HCT116 (cell line): Measurements from ENCODE around the gene DPEP3. TPM values are rescaled to one million over a fixed set of nuclear protein-coding genes. Genes with fewer than 3 reads are reported as not detected.
A peak's percentile ranks its signal among the peaks of the same experiment; 100 is the strongest.

Experiments used
- ATAC-seq: fragments of 200-7000 bp; cut with Tn5 transposase; 2 replicates; pipeline ENCODE4 v1.9.1; 2020; ENCODE audit warnings: mild to moderate bottlenecking, moderate library complexity
- BruUV-seq: library from RNA; stranded (reverse); fragments of 400-500 nt; replicated peaks from 2 replicates; lab custom pipeline; 2021; lab: Mats Ljungman, UMichigan
- CTCF ChIA-PET: fragments of 300-600 bp; sonication (Branson Sonifier 250); formaldehyde crosslinking; loops from one replicate; lab custom pipeline; 2021; ENCODE audit warnings: antibody characterized with exemption; lab: Charles Lee
- POLR2A ChIA-PET: fragments of 300-600, 350-600 bp; sonication (Branson Sonifier 250); formaldehyde crosslinking; loops from one replicate; lab custom pipeline; 2021; ENCODE audit warnings: antibody characterized with exemption; lab: Charles Lee
- RAD21 ChIA-PET, 2 experiments: fragments of 300-600 bp; sonication (Branson Sonifier 250); formaldehyde crosslinking; loops; one replicate each; lab custom pipeline; 2023; ENCODE audit warnings: low total read pairs in 2 of 2; ENCODE audit not compliant: uncharacterized antibody in 2 of 2, unreplicated experiment in 2 of 2, low non-redundant PET in 1 of 2; lab: Charles Lee
- DNase-seq: peaks from one replicate; pipeline ENCODE4 v3.0.0-alpha.2; 2010; ENCODE audit warnings: low read depth, low spot score
- H2AFZ ChIP-seq: fragments of 200-600 bp; shearing (Covaris generic), sonication (generic); 2 replicates; pipeline ENCODE4 v1.6.1; 2017; ENCODE audit warnings: low read depth, mixed run types, mixed read lengths, antibody characterized with exemption, low read length; ENCODE audit not compliant: poor library complexity, severe bottlenecking
- H3K27ac ChIP-seq: 2 replicates; pipeline ENCODE4 v1.5.1; 2012; ENCODE audit warnings: low read depth, low read length
- H3K27me3 ChIP-seq: fragments of 200-600 bp; sonication (generic); 2 replicates; pipeline ENCODE4 v1.6.1; 2016; ENCODE audit warnings: mixed run types, low read length, mixed read lengths; ENCODE audit not compliant: insufficient read depth
- H3K36me3 ChIP-seq, 2 experiments: fragments of 200-500 bp in 1 of 2; fragments of 200-600 bp in 1 of 2; sonication (Bioruptor generic) in 1 of 2; sonication (generic) in 1 of 2; 2 replicates each; pipeline versions ENCODE4 v1.5.1 to v1.6.1; 2014 to 2016; ENCODE audit warnings: low read length in 2 of 2, inconsistent platforms in 1 of 2, mixed read lengths in 1 of 2, mixed run types in 1 of 2; ENCODE audit not compliant: insufficient read depth in 2 of 2, control insufficient read depth in 1 of 2
- H3K4me1 ChIP-seq, 2 experiments: fragments of 200-600 bp in 1 of 2; sonication (generic) in 1 of 2; 2 replicates each; pipeline versions ENCODE4 v1.5.1 to v1.6.1; 2012 to 2017; ENCODE audit warnings: low read length in 2 of 2, inconsistent platforms in 1 of 2, mild to moderate bottlenecking in 1 of 2, mixed read lengths in 1 of 2, mixed run types in 1 of 2, moderate library complexity in 1 of 2; ENCODE audit not compliant: insufficient read depth in 2 of 2, control insufficient read depth in 1 of 2
- H3K4me2 ChIP-seq: fragments of 200-600 bp; sonication (generic); 2 replicates; pipeline ENCODE4 v1.6.1; 2017; ENCODE audit warnings: mixed run types, low read length, mixed read lengths
- H3K4me3 ChIP-seq, 2 experiments: fragments of 200-600 bp in 1 of 2; sonication (generic) in 1 of 2; replicated peaks in 1 of 2; 2 replicates each; pipeline ENCODE4 v1.5.1; 2011 to 2016; ENCODE audit warnings: low read length in 2 of 2, control low read depth in 1 of 2, low read depth in 1 of 2, mild to moderate bottlenecking in 1 of 2, mixed read lengths in 1 of 2, mixed run types in 1 of 2
- H3K79me2 ChIP-seq: fragments of 200-600 bp; sonication (generic); 2 replicates; pipeline ENCODE4 v1.6.1; 2017; ENCODE audit warnings: mild to moderate bottlenecking, mixed run types, low read length, moderate library complexity, mixed read lengths; ENCODE audit not compliant: insufficient read depth
- H3K9ac ChIP-seq: fragments of 200-600 bp; sonication (generic); 2 replicates; pipeline ENCODE4 v1.6.1; 2016; ENCODE audit warnings: low read length, mixed read lengths
- H3K9me2 ChIP-seq: fragments of 200-600 bp; sonication (generic), shearing (Covaris generic); 2 replicates; pipeline ENCODE4 v1.6.1; 2017; ENCODE audit warnings: mixed run types, mild to moderate bottlenecking, moderate library complexity; ENCODE audit not compliant: insufficient read depth
- H3K9me3 ChIP-seq, 2 experiments: fragments of 200-500 bp in 1 of 2; fragments of 200-600 bp in 1 of 2; sonication (Bioruptor generic) in 1 of 2; sonication (generic) in 1 of 2; 2 replicates each; pipeline ENCODE4 v1.6.1; 2014 to 2017; ENCODE audit warnings: low read length in 2 of 2, mixed read lengths in 2 of 2, inconsistent platforms in 1 of 2, low read depth in 1 of 2, mild to moderate bottlenecking in 1 of 2, mixed run types in 1 of 2, moderate library complexity in 1 of 2; ENCODE audit not compliant: control insufficient read depth in 1 of 2, insufficient read depth in 1 of 2
- H4K20me1 ChIP-seq: fragments of 200-600 bp; sonication (generic), shearing (Covaris generic); 2 replicates; pipeline ENCODE4 v1.6.1; 2017; ENCODE audit warnings: mixed run types, mild to moderate bottlenecking, moderate library complexity; ENCODE audit not compliant: insufficient read depth
- CBX3 ChIP-seq: IDR thresholded peaks from 2 replicates; pipeline ENCODE4 v1.6.1; 2012; ENCODE audit warnings: low read depth
- CEBPB ChIP-seq: IDR thresholded peaks from 2 replicates; pipeline ENCODE4 v1.6.1; 2012; ENCODE audit warnings: low read depth
- EGR1 ChIP-seq: IDR thresholded peaks from 2 replicates; pipeline ENCODE4 v1.6.1; 2012; ENCODE audit warnings: low read depth
- ELF1 ChIP-seq: IDR thresholded peaks from 2 replicates; pipeline ENCODE4 v1.6.1; 2012; ENCODE audit warnings: low read depth, borderline replicate concordance
- EZH2 ChIP-seq: fragments of 200-600 bp; sonication (generic); IDR thresholded peaks from 2 replicates; pipeline ENCODE4 v1.6.1; 2017; ENCODE audit warnings: antibody characterized with exemption, mixed run types
- EZH2phosphoT487 ChIP-seq: fragments of 200-600 bp; IDR thresholded peaks from 2 replicates; pipeline ENCODE4 v1.6.1; 2018; ENCODE audit warnings: antibody characterized with exemption, borderline replicate concordance
- JUND ChIP-seq: IDR thresholded peaks from 2 replicates; pipeline ENCODE4 v1.6.1; 2012
- POLR2A ChIP-seq: IDR thresholded peaks from 2 replicates; pipeline ENCODE4 v1.7.0; 2011; ENCODE audit warnings: borderline replicate concordance; ENCODE audit not compliant: insufficient read depth, insufficient read length; ENCODE audit errors: extremely low read depth
- POLR2AphosphoS5 ChIP-seq: IDR thresholded peaks from 2 replicates; pipeline ENCODE4 v1.6.1; 2011; ENCODE audit warnings: mild to moderate bottlenecking, low read depth, low read length, moderate library complexity
- SIN3A ChIP-seq: IDR thresholded peaks from 2 replicates; pipeline ENCODE4 v1.6.1; 2012; ENCODE audit warnings: low read depth
- SRF ChIP-seq: IDR thresholded peaks from 2 replicates; pipeline ENCODE4 v1.6.1; 2012; ENCODE audit warnings: low read depth
- TCF7L2 ChIP-seq: IDR thresholded peaks from 2 replicates; pipeline ENCODE4 v1.7.0; 2011; ENCODE audit warnings: borderline replicate concordance, inconsistent platforms; ENCODE audit not compliant: insufficient read depth, insufficient read length; ENCODE audit errors: extremely low read depth
- YY1 ChIP-seq: IDR thresholded peaks from 2 replicates; pipeline ENCODE4 v1.6.1; 2011; ENCODE audit warnings: low read length, low read depth, moderate library complexity, mild to moderate bottlenecking; ENCODE audit not compliant: insufficient replicate concordance; ENCODE audit errors: extremely low read depth
- ZBTB33 ChIP-seq: IDR thresholded peaks from 2 replicates; pipeline ENCODE4 v1.6.1; 2011; ENCODE audit warnings: mild to moderate bottlenecking, low read length, moderate library complexity; ENCODE audit not compliant: insufficient replicate concordance; ENCODE audit errors: extremely low read depth
- ZFX ChIP-seq: fragments of 450-650 bp; IDR thresholded peaks from 2 replicates; pipeline ENCODE4 v1.6.1; 2017
- ZNF274 ChIP-seq: fragments of 200-500 bp; sonication (Bioruptor generic); IDR thresholded peaks from 2 replicates; pipeline ENCODE4 v1.6.1; 2014; ENCODE audit warnings: mild to moderate bottlenecking, low read depth, low read length, inconsistent platforms
- intact Hi-C: fragments of 100-400 bp; cut with micrococcal nuclease; formaldehyde crosslinking; loops from 2 replicates; pipeline ENCODE4 v1.10.0; 2022
- total RNA-seq: library from RNA; stranded (reverse); gene quantifications from one replicate; pipeline ENCODE4 v1.2.1, GENCODE V29; 2021; ENCODE audit not compliant: unreplicated experiment
- TF ChIP-seq, protein P1 (sequence below), 3 experiments: fragments of 200-600 bp in 1 of 3; sonication (generic) in 1 of 3; IDR thresholded peaks in 2 of 3; conservative IDR thresholded peaks in 1 of 3; 2 replicates each; pipeline ENCODE4 v1.5.1; 2012 to 2017; ENCODE audit warnings: low read depth in 2 of 3, low read length in 2 of 3, antibody characterized with exemption in 1 of 3, borderline replicate concordance in 1 of 3, control low read depth in 1 of 3, mild to moderate bottlenecking in 1 of 3, mixed read lengths in 1 of 3, mixed run types in 1 of 3, moderate library complexity in 1 of 3; ENCODE audit not compliant: insufficient read depth in 1 of 3
- TF ChIP-seq, protein P2 (sequence below): IDR thresholded peaks from 2 replicates; pipeline ENCODE4 v1.6.1; 2012
- TF ChIP-seq, protein P3 (sequence below): IDR thresholded peaks from 2 replicates; pipeline ENCODE4 v1.6.1; 2012

DPEP3 gene
- total RNA-seq, 1 experiment from 2014 or later: not detected

DNA sequence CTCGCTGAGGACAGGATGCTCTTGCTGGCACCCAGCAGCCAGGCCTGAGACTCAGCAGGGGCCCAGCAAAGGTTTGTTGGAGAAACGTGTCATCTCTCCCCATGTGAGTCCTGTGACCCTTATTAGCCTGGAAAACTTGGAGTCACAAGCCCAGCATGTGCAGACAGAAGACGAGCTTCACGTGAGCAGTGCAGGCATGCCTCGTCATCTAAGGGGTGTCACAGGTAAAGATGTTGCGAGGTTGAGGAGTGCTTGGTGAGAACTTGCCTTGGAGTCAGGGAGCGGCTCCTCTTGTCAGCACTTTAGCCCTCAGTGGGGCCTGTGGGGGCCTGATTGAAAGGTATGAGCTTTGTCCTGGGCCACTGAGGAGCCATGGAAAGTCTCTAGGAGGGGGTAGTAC lies 46.5 kb downstream of the DPEP3 start:
- Histone ChIP-seq H3K4me1 (peaks cover 3 to 26% of the 10 kb centered on the region in 2 experiments; a peak in 3 of 4 replicates), H4K20me1 (no peaks in the 10 kb centered on the region), H3K27ac (no peak overlapping the region), H2AFZ (no peak overlapping the region), H3K27me3 (no peaks in the 10 kb centered on the region), H3K9ac (no peak overlapping the region), H3K9me3 (no peaks in the 10 kb centered on the region), H3K79me2 (peaks cover 33% of the 10 kb centered on the region), H3K36me3 (peaks cover 0 to 8% of the 10 kb centered on the region in 2 experiments; a peak in 2 of 4 replicates), H3K9me2 (no peaks in the 10 kb centered on the region), H3K4me3 (no peak overlapping the region), H3K4me2 (peak overlapping the region; percentile 98)
- POLR2A ChIA-PET: no interaction called here
- intact Hi-C loops: loop anchor here (10.0 kb wide), 1 partner anchor 409 kb away; the partner anchor contains the start of gene RIPOR1
- DNase-seq (no peak), ATAC-seq (no peak)
- TF ChIP-seq ZBTB33 (no peak), POLR2AphosphoS5 (no peak), SRF (no peak), EZH2phosphoT487 (no peak), ELF1 (no peak), ZNF274 (no peak), EZH2 (no peak), TCF7L2 (no peak), JUND (no peak), POLR2A (no peak), SIN3A (no peak), CEBPB (no peak), EGR1 (no peak), YY1 (no peak), ZFX (no peak), CBX3 (no peak)
- TF ChIP-seq, protein P1, sequence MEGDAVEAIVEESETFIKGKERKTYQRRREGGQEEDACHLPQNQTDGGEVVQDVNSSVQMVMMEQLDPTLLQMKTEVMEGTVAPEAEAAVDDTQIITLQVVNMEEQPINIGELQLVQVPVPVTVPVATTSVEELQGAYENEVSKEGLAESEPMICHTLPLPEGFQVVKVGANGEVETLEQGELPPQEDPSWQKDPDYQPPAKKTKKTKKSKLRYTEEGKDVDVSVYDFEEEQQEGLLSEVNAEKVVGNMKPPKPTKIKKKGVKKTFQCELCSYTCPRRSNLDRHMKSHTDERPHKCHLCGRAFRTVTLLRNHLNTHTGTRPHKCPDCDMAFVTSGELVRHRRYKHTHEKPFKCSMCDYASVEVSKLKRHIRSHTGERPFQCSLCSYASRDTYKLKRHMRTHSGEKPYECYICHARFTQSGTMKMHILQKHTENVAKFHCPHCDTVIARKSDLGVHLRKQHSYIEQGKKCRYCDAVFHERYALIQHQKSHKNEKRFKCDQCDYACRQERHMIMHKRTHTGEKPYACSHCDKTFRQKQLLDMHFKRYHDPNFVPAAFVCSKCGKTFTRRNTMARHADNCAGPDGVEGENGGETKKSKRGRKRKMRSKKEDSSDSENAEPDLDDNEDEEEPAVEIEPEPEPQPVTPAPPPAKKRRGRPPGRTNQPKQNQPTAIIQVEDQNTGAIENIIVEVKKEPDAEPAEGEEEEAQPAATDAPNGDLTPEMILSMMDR (IDR thresholded peaks at IDR 0.05 in 2 of 3, conservative IDR thresholded peaks at IDR 0.05 in 1 of 3; ENCODE audit: borderline replicate concordance in 1 of 3, insufficient read depth in 1 of 3, low read depth in 2 of 3, low read length in 2 of 3): no peak
- TF ChIP-seq, protein P2, sequence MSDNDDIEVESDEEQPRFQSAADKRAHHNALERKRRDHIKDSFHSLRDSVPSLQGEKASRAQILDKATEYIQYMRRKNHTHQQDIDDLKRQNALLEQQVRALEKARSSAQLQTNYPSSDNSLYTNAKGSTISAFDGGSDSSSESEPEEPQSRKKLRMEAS: no peak
- TF ChIP-seq, protein P3, sequence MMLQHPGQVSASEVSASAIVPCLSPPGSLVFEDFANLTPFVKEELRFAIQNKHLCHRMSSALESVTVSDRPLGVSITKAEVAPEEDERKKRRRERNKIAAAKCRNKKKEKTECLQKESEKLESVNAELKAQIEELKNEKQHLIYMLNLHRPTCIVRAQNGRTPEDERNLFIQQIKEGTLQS: no peak
- RAD21 ChIA-PET: no interaction called here
- CTCF ChIA-PET: interaction anchor here (1.4 to 2.7 kb wide), 2 partner anchors 50 to 117 kb away, joined by 3 to 11 read pairs; no protein-coding TSS in a partner anchor
- no TSS peak for BruUV-seq
